Suprapubic skin (tissue), 3 donors: Measurements from ENCODE around the gene ABHD11.
"Not testable (repeated sequence)": the region's sequence is repeated elsewhere in the genome, so short reads cannot be mapped to it uniquely, and the experiment has no call there.

ENCODE experiments used
- POLR2A ChIP-seq, 2 donors: fragments of 450-650 bp; IDR thresholded peaks; one replicate each; pipeline ENCODE4 v1.6.1; 2017; ENCODE audit warnings: antibody characterized with exemption in 2 of 2, mild to moderate bottlenecking in 2 of 2, moderate library complexity in 2 of 2
- TF ChIP-seq, protein P1 (sequence below), 2 donors: fragments of 200-600 bp in 1 of 2; fragments of 450-650 bp in 1 of 2; sonication (generic) in 1 of 2; IDR thresholded peaks; one replicate each; pipeline ENCODE4 v1.5.1; 2016 to 2019; ENCODE audit warnings: antibody characterized with exemption in 2 of 2, mild to moderate bottlenecking in 1 of 2, moderate library complexity in 1 of 2

- TF ChIP-seq, protein P1, sequence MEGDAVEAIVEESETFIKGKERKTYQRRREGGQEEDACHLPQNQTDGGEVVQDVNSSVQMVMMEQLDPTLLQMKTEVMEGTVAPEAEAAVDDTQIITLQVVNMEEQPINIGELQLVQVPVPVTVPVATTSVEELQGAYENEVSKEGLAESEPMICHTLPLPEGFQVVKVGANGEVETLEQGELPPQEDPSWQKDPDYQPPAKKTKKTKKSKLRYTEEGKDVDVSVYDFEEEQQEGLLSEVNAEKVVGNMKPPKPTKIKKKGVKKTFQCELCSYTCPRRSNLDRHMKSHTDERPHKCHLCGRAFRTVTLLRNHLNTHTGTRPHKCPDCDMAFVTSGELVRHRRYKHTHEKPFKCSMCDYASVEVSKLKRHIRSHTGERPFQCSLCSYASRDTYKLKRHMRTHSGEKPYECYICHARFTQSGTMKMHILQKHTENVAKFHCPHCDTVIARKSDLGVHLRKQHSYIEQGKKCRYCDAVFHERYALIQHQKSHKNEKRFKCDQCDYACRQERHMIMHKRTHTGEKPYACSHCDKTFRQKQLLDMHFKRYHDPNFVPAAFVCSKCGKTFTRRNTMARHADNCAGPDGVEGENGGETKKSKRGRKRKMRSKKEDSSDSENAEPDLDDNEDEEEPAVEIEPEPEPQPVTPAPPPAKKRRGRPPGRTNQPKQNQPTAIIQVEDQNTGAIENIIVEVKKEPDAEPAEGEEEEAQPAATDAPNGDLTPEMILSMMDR (IDR thresholded peaks at IDR 0.05): not testable (repeated sequence)
- not testable (repeated sequence) for TF ChIP-seq POLR2A (IDR thresholded peaks at IDR 0.05)
Measured at GRCh38 chr7:73720443-73720842, 18.2 kb downstream of the ABHD11 start.
